HEK293 (cell line): ENCODE results near the gene HOXB8.

Experiments
- CTCF ChIA-PET: fragments of 350-600 bp; formaldehyde crosslinking; extraction: SDS; loops from one replicate; lab custom pipeline; 2021; ENCODE audit warnings: antibody characterized with exemption; lab: Yijun Ruan, JAX
- POLR2A ChIA-PET: fragments of 300-600 bp; formaldehyde crosslinking; extraction: SDS; loops from one replicate; lab custom pipeline; 2020; ENCODE audit warnings: antibody characterized with exemption, inconsistent platforms; lab: Yijun Ruan, JAX
- H3K27ac ChIP-seq: fragments of 200-500 bp; sonication (Bioruptor generic); 2 replicates; pipeline ENCODE4 v1.5.1; 2014; ENCODE audit warnings: low read depth, low read length, control low read depth, inconsistent platforms; ENCODE audit errors: extremely low read depth
- H3K36me3 ChIP-seq, 2 experiments: fragments of 200-500 bp in 1 of 2; sonication (Bioruptor generic) in 1 of 2; 1 replicate in 1 of 2; 2 replicates in 1 of 2; pipeline ENCODE4 v1.5.1; 2014 to 2017; ENCODE audit warnings: inconsistent platforms in 2 of 2, low read length in 2 of 2; ENCODE audit not compliant: control insufficient read depth in 2 of 2, insufficient read depth in 1 of 2
- H3K4me1 ChIP-seq: fragments of 200-500 bp; sonication (Bioruptor generic); 2 replicates; pipeline ENCODE4 v1.5.1; 2014; ENCODE audit warnings: mild to moderate bottlenecking, low read length, inconsistent platforms; ENCODE audit not compliant: control insufficient read depth, insufficient read depth
- H3K4me3 ChIP-seq: 2 replicates; pipeline ENCODE4 v1.5.1; 2011; ENCODE audit warnings: low read depth, mild to moderate bottlenecking, control low read depth, low read length, moderate library complexity
- H3K9me3 ChIP-seq: fragments of 200-500 bp; sonication (Bioruptor generic); 2 replicates; pipeline ENCODE4 v1.5.1; 2014; ENCODE audit warnings: low read depth, low read length, inconsistent platforms; ENCODE audit not compliant: control insufficient read depth, insufficient read depth
- ELK4 ChIP-seq: IDR thresholded peaks from 2 replicates; pipeline ENCODE4 v1.6.1; 2011; ENCODE audit warnings: mild to moderate bottlenecking, low read depth, low read length, borderline replicate concordance
- GLI4 ChIP-seq: fragments of 450-650 bp; formaldehyde crosslinking; IDR thresholded peaks from 2 replicates; pipeline ENCODE4 v1.5.1; 2016; ENCODE audit warnings: missing biosample characterization, missing genetic modification characterization
- GLIS1 ChIP-seq: fragments of 450-650 bp; formaldehyde crosslinking; IDR thresholded peaks from 2 replicates; pipeline ENCODE4 v1.5.1; 2016; ENCODE audit warnings: missing biosample characterization, missing genetic modification characterization
- PRDM6 ChIP-seq: fragments of 450-650 bp; formaldehyde crosslinking; IDR thresholded peaks from 2 replicates; pipeline ENCODE4 v1.5.1; 2017; ENCODE audit warnings: missing biosample characterization, missing genetic modification characterization
- SCRT1 ChIP-seq: fragments of 450-650 bp; formaldehyde crosslinking; IDR thresholded peaks from 2 replicates; pipeline ENCODE4 v1.5.1; 2016; ENCODE audit warnings: missing biosample characterization, missing genetic modification characterization, borderline replicate concordance
- ZEB2 ChIP-seq: fragments of 450-650 bp; formaldehyde crosslinking; IDR thresholded peaks from 2 replicates; pipeline ENCODE4 v1.5.1; 2016; ENCODE audit warnings: missing biosample characterization, missing genetic modification characterization
- ZNF280C ChIP-seq: fragments of 450-650 bp; formaldehyde crosslinking; IDR thresholded peaks from 2 replicates; pipeline ENCODE4 v1.5.1; 2016; ENCODE audit warnings: missing biosample characterization, missing genetic modification characterization
- ZNF501 ChIP-seq: fragments of 450-650 bp; formaldehyde crosslinking; IDR thresholded peaks from 2 replicates; pipeline ENCODE4 v1.5.1; 2016; ENCODE audit warnings: missing biosample characterization, missing genetic modification characterization
- ZNF529 ChIP-seq: fragments of 450-650 bp; formaldehyde crosslinking; IDR thresholded peaks from 2 replicates; pipeline ENCODE4 v1.5.1; 2017; ENCODE audit warnings: missing genetic modification characterization, missing biosample characterization; ENCODE audit not compliant: insufficient replicate concordance
- ZNF670 ChIP-seq: fragments of 450-650 bp; formaldehyde crosslinking; IDR thresholded peaks from 2 replicates; pipeline ENCODE4 v1.5.1; 2016; ENCODE audit warnings: missing biosample characterization, missing genetic modification characterization, low read depth
- ZNF704 ChIP-seq: fragments of 450-650 bp; formaldehyde crosslinking; IDR thresholded peaks from 2 replicates; pipeline ENCODE4 v1.5.1; 2016; ENCODE audit warnings: missing biosample characterization, missing genetic modification characterization
- ZNF792 ChIP-seq: fragments of 450-650 bp; formaldehyde crosslinking; IDR thresholded peaks from 2 replicates; pipeline ENCODE4 v1.5.1; 2016; ENCODE audit warnings: missing biosample characterization, missing genetic modification characterization

HOXB8 gene

GRCh38 chr17:48643697-48644012 is 28.6 kb upstream of the HOXB8 start (continued):
- no peak for TF ChIP-seq PRDM6 (tag by site-specific recombination)
- no peak for TF ChIP-seq ZNF704 (tag by site-specific recombination)

GRCh38 chr17:48642843-48643696 is 28.0 kb upstream of the HOXB8 start:
- POLR2A ChIA-PET: interaction anchor here (0.5 to 3.5 kb wide), 2 partner anchors 17 to 26 kb away, joined by 5 to 17 read pairs; partner anchors contain the start of gene HOXB9
- Histone ChIP-seq H3K36me3 (peaks cover 0 to 20% of the 10 kb centered on the region in 2 experiments; a peak in 1 of 3 replicates), H3K4me3 (peak overlapping the region; percentile 12), H3K27ac (no peak overlapping the region), H3K4me1 (peaks cover 6% of the 10 kb centered on the region), H3K9me3 (no peaks in the 10 kb centered on the region)
- TF ChIP-seq ZNF280C (tag by site-specific recombination) (no peak), ZEB2 (no peak), ZNF670 (no peak), ZNF529 (no peak), ZNF501 (tag by site-specific recombination) (no peak), ELK4 (no peak), SCRT1 (tag by site-specific recombination) (no peak), GLI4 (tag by site-specific recombination) (no peak), ZNF792 (tag by site-specific recombination) (no peak)
- CTCF ChIA-PET: interaction anchor here (0.5 to 0.8 kb wide), 4 partner anchors 9 to 380 kb away, joined by 3 read pairs; no protein-coding TSS in a partner anchor

GRCh38 chr17:48642059-48642842 is 27.2 kb upstream of the HOXB8 start:
- Histone ChIP-seq H3K4me1 (peaks cover 6% of the 10 kb centered on the region), H3K9me3 (no peaks in the 10 kb centered on the region), H3K27ac (no peak overlapping the region), H3K4me3 (peak overlapping the region; percentile 12), H3K36me3 (peaks cover 0 to 21% of the 10 kb centered on the region in 2 experiments; a peak in 1 of 3 replicates)
- CTCF ChIA-PET: interaction anchor here (0.7 kb wide), 1 partner anchor 10 kb away, joined by 3 read pairs; no protein-coding TSS in a partner anchor
- POLR2A ChIA-PET: no interaction called here
- no peak for TF ChIP-seq GLIS1 (tag by site-specific recombination)
